HepG2 (cell line): ENCODE measurements around the gene ABHD4.

ENCODE experiments used
- ZBTB10 ChIP-seq: sonication (generic); formaldehyde crosslinking; IDR thresholded peaks from 2 replicates; pipeline ENCODE4 v1.4.0; 2020; ENCODE audit warnings: missing genetic modification reagents, borderline replicate concordance
- ZBTB21 ChIP-seq: sonication (generic); formaldehyde crosslinking; IDR thresholded peaks from 2 replicates; pipeline ENCODE4 v1.4.0; 2020; ENCODE audit warnings: missing genetic modification reagents

DNA sequence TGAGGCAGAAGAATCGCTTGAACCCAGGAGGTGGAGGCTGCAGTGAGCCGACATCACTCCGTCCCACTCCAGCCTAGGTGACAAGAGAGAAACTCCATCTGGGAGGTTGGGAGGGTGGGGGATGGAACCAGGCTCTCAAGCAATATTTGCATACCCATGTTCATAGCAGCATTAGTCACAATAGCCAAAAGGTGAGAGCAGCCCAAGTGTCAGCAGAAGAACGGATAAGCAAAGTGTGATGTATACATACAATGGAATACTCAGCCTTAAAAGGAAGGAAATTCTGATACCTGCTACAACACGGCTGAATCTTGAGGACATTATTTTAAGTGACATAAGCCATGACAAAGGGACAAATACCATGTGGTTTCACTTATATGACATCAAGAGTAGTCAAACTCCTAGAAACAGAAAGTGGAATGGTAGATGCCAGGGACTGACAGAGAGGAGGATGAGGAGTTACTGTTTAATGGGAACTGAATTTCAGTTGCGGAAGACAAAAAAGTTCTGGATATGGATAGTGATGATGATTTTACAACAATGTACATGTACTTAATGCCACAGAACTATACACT is 20.7 kb upstream of the ABHD4 start:
- TF ChIP-seq ZBTB21 (CRISPR knock-in tag), result no peak
- no peak for TF ChIP-seq ZBTB10
